Upper lobe of left lung (tissue), 4 donors: ENCODE results near the gene GTPBP1.

Source experiments
- EP300 ChIP-seq, 4 donors: sonication (generic); formaldehyde crosslinking; IDR thresholded peaks; one replicate each; pipeline ENCODE4 v1.5.1; 2017; ENCODE audit warnings: antibody characterized with exemption in 4 of 4, control low read depth in 2 of 4
- POLR2AphosphoS5 ChIP-seq, 2 donors: sonication (generic); formaldehyde crosslinking; IDR thresholded peaks; one replicate each; pipeline ENCODE4 v1.5.1; 2017; ENCODE audit warnings: antibody characterized with exemption in 2 of 2

DNA sequence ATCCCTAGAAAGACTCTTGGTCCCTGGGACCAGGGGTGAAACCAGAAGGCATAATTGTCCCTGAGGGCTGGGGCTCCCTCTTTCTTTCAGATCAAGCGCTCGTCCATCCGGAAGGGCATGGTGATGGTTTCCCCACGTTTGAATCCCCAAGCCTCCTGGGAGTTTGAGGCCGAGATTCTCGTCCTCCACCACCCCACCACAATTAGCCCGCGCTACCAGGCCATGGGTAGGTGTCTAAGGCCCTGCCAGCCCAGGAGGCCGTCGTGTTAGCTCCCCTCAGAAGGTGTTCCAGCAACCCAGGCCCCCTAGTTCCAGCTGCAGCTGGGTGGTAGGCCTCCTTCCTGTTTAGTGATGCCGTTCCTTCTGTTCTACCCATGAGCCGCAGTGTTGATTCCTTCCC, 21.4 kb downstream of the GTPBP1 start:
- TF ChIP-seq EP300 (IDR thresholded peaks at IDR 0.05): no peak
- no peak for TF ChIP-seq POLR2AphosphoS5 (IDR thresholded peaks at IDR 0.05)
